ENCODE data around the gene SHB.

- TF ChIP-seq CTCF (IDR thresholded peaks at IDR 0.05) (no peak), NFE2L1 (CRISPR knock-in tag; IDR thresholded peaks at IDR 0.05) (no peak), FOXP1 (CRISPR knock-in tag; IDR thresholded peaks at IDR 0.05; ENCODE audit: borderline replicate concordance) (no peak), NR2C2 (CRISPR knock-in tag; IDR thresholded peaks at IDR 0.05) (no peak), JUN (CRISPR knock-in tag; IDR thresholded peaks at IDR 0.05) (no peak), CREM (CRISPR knock-in tag; IDR thresholded peaks at IDR 0.05) (no peak), ZNF281 (CRISPR knock-in tag; IDR thresholded peaks at IDR 0.05) (no peak), ZNF671 (CRISPR knock-in tag; IDR thresholded peaks at IDR 0.05) (no peak), SMAD3 (CRISPR knock-in tag; IDR thresholded peaks at IDR 0.05; ENCODE audit: borderline replicate concordance) (no peak), USF2 (CRISPR knock-in tag; IDR thresholded peaks at IDR 0.05) (no peak), ESRRA (CRISPR knock-in tag; IDR thresholded peaks at IDR 0.05; ENCODE audit: borderline replicate concordance) (no peak)
These were observed 53.1 kb downstream of the SHB start for GRCh38 chr9:38015906-38016305.

All from WTC11 (cell line).